A673 (cell line): ENCODE measurements around the gene MKRN1. TPM values are rescaled to one million over a fixed set of nuclear protein-coding genes. Genes with fewer than 3 reads are reported as not detected.

Experiments
- BruUV-seq: library from RNA; stranded (reverse); fragments of 400-500 nt; replicated peaks from 2 replicates; lab custom pipeline; 2021; lab: Mats Ljungman, UMichigan
- CTCF ChIA-PET: fragments of 300-600 bp; sonication (Branson Sonifier 250); formaldehyde crosslinking; loops from one replicate; lab custom pipeline; 2022; ENCODE audit warnings: antibody characterized with exemption; lab: Charles Lee
- POLR2A ChIA-PET: fragments of 300-600 bp; sonication (Branson Sonifier 250); formaldehyde crosslinking; loops from one replicate; lab custom pipeline; 2022; ENCODE audit warnings: antibody characterized with exemption; ENCODE audit not compliant: low non-redundant PET; lab: Charles Lee
- DNase-seq: peaks from one replicate; pipeline ENCODE4 v3.0.0-alpha.2; 2015; ENCODE audit warnings: low spot score
- H3K27ac ChIP-seq: fragments of 200-600 bp; sonication (generic); 2 replicates; pipeline ENCODE4 v1.5.1; 2016; ENCODE audit warnings: mixed run types, low read depth, mild to moderate bottlenecking, mixed read lengths, antibody characterized with exemption, low read length; ENCODE audit not compliant: poor library complexity, severe bottlenecking
- H3K27me3 ChIP-seq: fragments of 200-600 bp; sonication (generic); replicated peaks from 2 replicates; pipeline ENCODE4 v1.6.1; 2017; ENCODE audit warnings: mixed run types, low read depth, mild to moderate bottlenecking, mixed read lengths, antibody characterized with exemption, low read length; ENCODE audit not compliant: insufficient read depth, poor library complexity
- H3K36me3 ChIP-seq: fragments of 200-600 bp; sonication (generic); 2 replicates; pipeline ENCODE4 v1.6.1; 2016; ENCODE audit warnings: mixed run types, mild to moderate bottlenecking, mixed read lengths, antibody characterized with exemption, low read length; ENCODE audit not compliant: insufficient read depth, poor library complexity, severe bottlenecking
- H3K4me1 ChIP-seq: fragments of 200-600 bp; sonication (generic); 2 replicates; pipeline ENCODE4 v1.6.1; 2017; ENCODE audit warnings: mixed run types, mild to moderate bottlenecking, mixed read lengths, antibody characterized with exemption, low read length; ENCODE audit not compliant: insufficient read depth, poor library complexity, severe bottlenecking
- H3K4me3 ChIP-seq: fragments of 200-600 bp; sonication (generic); 2 replicates; pipeline ENCODE4 v1.5.1; 2016; ENCODE audit warnings: low read depth, mixed run types, mild to moderate bottlenecking, mixed read lengths, low read length; ENCODE audit not compliant: poor library complexity, severe bottlenecking
- H3K9me3 ChIP-seq: fragments of 200-600 bp; sonication (generic); 2 replicates; pipeline ENCODE4 v1.6.1; 2016; ENCODE audit warnings: mixed run types, low read depth, mild to moderate bottlenecking, mixed read lengths, antibody characterized with exemption, low read length; ENCODE audit not compliant: poor library complexity, severe bottlenecking
- EZH2 ChIP-seq: fragments of 200-600 bp; sonication (generic); IDR thresholded peaks from 2 replicates; pipeline ENCODE4 v1.6.1; 2017; ENCODE audit warnings: borderline replicate concordance, low read depth, mild to moderate bottlenecking, mixed read lengths, antibody characterized with exemption, low read length; ENCODE audit not compliant: poor library complexity, severe bottlenecking
- intact Hi-C: fragments of 100-400 bp; cut with micrococcal nuclease; formaldehyde crosslinking; loops from one replicate; pipeline ENCODE4 v1.10.0; 2022; ENCODE audit not compliant: unreplicated experiment
- total RNA-seq: library from RNA; stranded (reverse); gene quantifications from 2 replicates; pipeline ENCODE4 v1.2.3, GENCODE V29; 2021
- TF ChIP-seq, protein P1 (sequence below): fragments of 300-800, 200-600 bp; sonication (generic); conservative IDR thresholded peaks from 2 replicates; pipeline ENCODE4 v1.5.1; 2017; ENCODE audit warnings: low read depth, mild to moderate bottlenecking, antibody characterized with exemption, low read length, moderate library complexity, mixed read lengths

Gene MKRN1
- total RNA-seq, 1 experiment from 2014 or later: 51.1 TPM

- intact Hi-C loops: no loop called here
- Histone ChIP-seq H3K27ac (no peak overlapping the region), H3K27me3 (no peaks in the 10 kb centered on the region), H3K4me3 (no peak overlapping the region), H3K9me3 (no peaks in the 10 kb centered on the region), H3K4me1 (no peaks in the 10 kb centered on the region), H3K36me3 (no peaks in the 10 kb centered on the region)
- CTCF ChIA-PET: no interaction called here
- no TSS peak for BruUV-seq
- TF ChIP-seq, protein P1, sequence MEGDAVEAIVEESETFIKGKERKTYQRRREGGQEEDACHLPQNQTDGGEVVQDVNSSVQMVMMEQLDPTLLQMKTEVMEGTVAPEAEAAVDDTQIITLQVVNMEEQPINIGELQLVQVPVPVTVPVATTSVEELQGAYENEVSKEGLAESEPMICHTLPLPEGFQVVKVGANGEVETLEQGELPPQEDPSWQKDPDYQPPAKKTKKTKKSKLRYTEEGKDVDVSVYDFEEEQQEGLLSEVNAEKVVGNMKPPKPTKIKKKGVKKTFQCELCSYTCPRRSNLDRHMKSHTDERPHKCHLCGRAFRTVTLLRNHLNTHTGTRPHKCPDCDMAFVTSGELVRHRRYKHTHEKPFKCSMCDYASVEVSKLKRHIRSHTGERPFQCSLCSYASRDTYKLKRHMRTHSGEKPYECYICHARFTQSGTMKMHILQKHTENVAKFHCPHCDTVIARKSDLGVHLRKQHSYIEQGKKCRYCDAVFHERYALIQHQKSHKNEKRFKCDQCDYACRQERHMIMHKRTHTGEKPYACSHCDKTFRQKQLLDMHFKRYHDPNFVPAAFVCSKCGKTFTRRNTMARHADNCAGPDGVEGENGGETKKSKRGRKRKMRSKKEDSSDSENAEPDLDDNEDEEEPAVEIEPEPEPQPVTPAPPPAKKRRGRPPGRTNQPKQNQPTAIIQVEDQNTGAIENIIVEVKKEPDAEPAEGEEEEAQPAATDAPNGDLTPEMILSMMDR: no peak
- TF ChIP-seq EZH2: no peak
- POLR2A ChIA-PET: no interaction called here
- DNase-seq: no peak
Observed at GRCh38 chr7:140446467-140446866, 32.8 kb downstream of the MKRN1 start.

DNA sequence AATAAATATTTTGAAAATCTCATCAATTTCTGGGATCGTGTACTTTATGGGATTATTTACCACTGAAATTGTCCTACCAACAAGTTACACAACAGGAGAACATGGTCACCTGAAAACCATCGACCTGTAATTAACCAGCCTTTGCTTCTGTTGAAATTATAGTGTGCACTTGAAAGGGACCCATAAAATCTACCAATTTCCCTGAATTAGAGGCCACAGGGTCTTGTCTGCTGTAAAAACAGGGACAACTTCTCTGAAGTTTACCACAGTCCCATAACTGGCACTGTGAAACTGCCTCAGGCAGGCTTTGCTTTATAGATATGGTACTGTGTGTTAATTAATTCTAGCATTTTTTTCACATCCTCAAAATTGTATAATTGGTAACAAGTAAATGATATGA lies 37.8 kb downstream of the MKRN1 start:
- TF ChIP-seq EZH2: no peak
- TF ChIP-seq, protein P1: no peak
- ChIA-PET CTCF (no interaction called here), POLR2A (no interaction called here)
- no peaks in the 10 kb centered on the region for H3K9me3 ChIP-seq
- H3K36me3 ChIP-seq: no peaks in the 10 kb centered on the region
- no peaks in the 10 kb centered on the region for H3K27me3 ChIP-seq
- no peaks in the 10 kb centered on the region for H3K4me1 ChIP-seq
- H3K4me3 ChIP-seq: no peak overlapping the region
- intact Hi-C loops: no loop called here
- no peak for DNase-seq
- BruUV-seq: no TSS peak
- H3K27ac ChIP-seq: no peak overlapping the region

DNA sequence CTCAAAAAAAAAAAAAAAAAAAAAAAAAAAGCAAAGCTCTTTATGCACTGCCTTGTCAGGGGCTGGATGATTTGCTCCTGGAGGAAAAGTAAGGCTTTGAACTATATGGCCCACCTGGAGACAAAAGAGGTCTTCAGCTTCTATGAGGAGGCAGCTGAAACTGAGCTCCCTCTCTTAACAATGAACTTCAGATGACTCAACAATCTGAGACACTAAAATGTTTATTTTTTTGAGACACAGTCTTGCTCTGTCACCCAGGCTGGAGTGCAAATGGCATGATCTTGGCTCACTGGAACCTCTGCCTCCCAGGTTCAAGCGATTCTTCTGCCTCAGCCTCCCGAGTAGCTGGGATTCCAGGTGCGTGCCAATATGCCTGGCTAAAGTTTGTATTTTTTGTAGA lies 38.7 kb downstream of the MKRN1 start:
- Histone ChIP-seq H3K36me3 (no peaks in the 10 kb centered on the region), H3K27me3 (no peaks in the 10 kb centered on the region), H3K27ac (no peak overlapping the region), H3K9me3 (no peaks in the 10 kb centered on the region), H3K4me3 (no peak overlapping the region), H3K4me1 (no peaks in the 10 kb centered on the region)
- DNase-seq: no peak
- intact Hi-C loops: no loop called here
- CTCF ChIA-PET: no interaction called here
- TF ChIP-seq, protein P1: no peak
- no peak for TF ChIP-seq EZH2
- POLR2A ChIA-PET: no interaction called here
- no TSS peak for BruUV-seq
